BLaER1 treated with 17β-estradiol and CSF1 and Interleukin-3, amounts not matched to agents 10 nM and 100 nM (cell line): ENCODE data around the gene UTF1.
A peak's percentile ranks its signal among the peaks of the same experiment; 100 is the strongest.

ENCODE experiments used
- H3K27ac ChIP-seq, 11 experiments: shearing (Covaris generic); formaldehyde crosslinking; 2 replicates each; pipeline ENCODE4 v1.8.1; 2022
- H3K27me3 ChIP-seq, 11 experiments: shearing (Covaris generic); formaldehyde crosslinking; 2 replicates each; pipeline ENCODE4 v1.8.1; 2022
- H3K36me3 ChIP-seq, 11 experiments: shearing (Covaris generic); formaldehyde crosslinking; 2 replicates each; pipeline ENCODE4 v1.8.1; 2022
- H3K4me1 ChIP-seq, 10 experiments: shearing (Covaris generic); formaldehyde crosslinking; 2 replicates each; pipeline ENCODE4 v1.8.1; 2022
- H3K4me2 ChIP-seq, 11 experiments: shearing (Covaris generic); formaldehyde crosslinking; 2 replicates each; pipeline ENCODE4 v1.8.1; 2022
- H3K4me3 ChIP-seq, 10 experiments: shearing (Covaris generic); formaldehyde crosslinking; 2 replicates each; pipeline ENCODE4 v1.8.1; 2022
- H3K9ac ChIP-seq, 11 experiments: shearing (Covaris generic); formaldehyde crosslinking; 2 replicates each; pipeline ENCODE4 v1.8.1; 2022
- H3K9me3 ChIP-seq, 11 experiments: shearing (Covaris generic); formaldehyde crosslinking; replicated peaks in 1 of 11; 2 replicates each; pipeline ENCODE4 v1.8.1; 2022
- H4K20me1 ChIP-seq, 11 experiments: shearing (Covaris generic); formaldehyde crosslinking; 2 replicates each; pipeline ENCODE4 v1.8.1; 2022
- Cebpa-rat ChIP-seq, 11 experiments: shearing (Covaris generic); IDR thresholded peaks; 2 replicates each; pipeline ENCODE4 v1.8.1; 2022

Gene UTF1

DNA sequence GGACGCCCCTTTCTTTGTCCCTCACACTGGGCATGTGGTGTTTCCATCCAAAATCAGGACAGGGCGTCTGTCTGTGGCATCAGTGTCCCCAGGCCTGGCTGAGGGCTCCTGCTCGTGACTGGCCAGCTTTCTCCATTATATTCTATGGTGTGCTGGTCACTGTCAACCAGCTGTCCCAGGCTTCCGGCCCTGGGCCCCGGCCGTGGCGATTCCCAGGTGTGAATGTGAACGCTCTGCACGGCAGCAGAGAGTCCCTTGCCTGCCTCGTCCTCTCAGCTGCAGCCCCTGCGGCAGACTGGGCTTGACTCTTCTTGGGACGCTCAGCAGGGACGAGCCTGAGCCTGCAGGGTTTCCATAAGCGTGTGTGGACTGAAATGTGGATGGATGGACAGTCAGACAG, 5.9 kb upstream of the UTF1 start:
- TF ChIP-seq Cebpa-rat (IDR thresholded peaks at IDR 0.05): no peak
- Histone ChIP-seq H3K27me3 (peaks cover 47 to 63% (median 62%) of the 10 kb centered on the region in 11 experiments), H3K4me2 (peak overlapping the region in 1 of 11 experiments; percentile 92; a peak in 1 of 22 replicates), H3K4me1 (peaks cover 25 to 40% (median 36%) of the 10 kb centered on the region in 10 experiments), H3K4me3 (no peak overlapping the region), H3K9me3 (no peaks in the 10 kb centered on the region), H4K20me1 (peaks cover 0 to 24% (median 2%) of the 10 kb centered on the region in 11 experiments; a peak in 6 of 22 replicates), H3K9ac (no peak overlapping the region), H3K36me3 (no peaks in the 10 kb centered on the region), H3K27ac (no peak overlapping the region)

GRCh38 chr10:133224756-133225372, 5.2 kb upstream of the UTF1 start:
- peaks cover 0 to 27% (median 5%) of the 10 kb centered on the region in 11 experiments; a peak in 6 of 22 replicates for H4K20me1 ChIP-seq
- peaks cover 22 to 38% (median 32%) of the 10 kb centered on the region in 10 experiments for H3K4me1 ChIP-seq
- H3K36me3 ChIP-seq: no peaks in the 10 kb centered on the region
- H3K27me3 ChIP-seq: peaks cover 55 to 63% (median 62%) of the 10 kb centered on the region in 11 experiments
- peak overlapping the region in 4 of 10 experiments; percentile 11 to 40 (median 20); a peak in 6 of 20 replicates for H3K4me3 ChIP-seq
- no peak for TF ChIP-seq Cebpa-rat (IDR thresholded peaks at IDR 0.05)
- H3K9ac ChIP-seq: peak overlapping the region in 9 of 11 experiments; percentile 13 to 55 (median 32); a peak in 10 of 22 replicates
- H3K9me3 ChIP-seq: no peaks in the 10 kb centered on the region
- peak overlapping the region; percentile 80 to 95 (median 91) for H3K4me2 ChIP-seq
- H3K27ac ChIP-seq: peak overlapping the region in 10 of 11 experiments; percentile 28 to 60 (median 46); a peak in 15 of 22 replicates

DNA sequence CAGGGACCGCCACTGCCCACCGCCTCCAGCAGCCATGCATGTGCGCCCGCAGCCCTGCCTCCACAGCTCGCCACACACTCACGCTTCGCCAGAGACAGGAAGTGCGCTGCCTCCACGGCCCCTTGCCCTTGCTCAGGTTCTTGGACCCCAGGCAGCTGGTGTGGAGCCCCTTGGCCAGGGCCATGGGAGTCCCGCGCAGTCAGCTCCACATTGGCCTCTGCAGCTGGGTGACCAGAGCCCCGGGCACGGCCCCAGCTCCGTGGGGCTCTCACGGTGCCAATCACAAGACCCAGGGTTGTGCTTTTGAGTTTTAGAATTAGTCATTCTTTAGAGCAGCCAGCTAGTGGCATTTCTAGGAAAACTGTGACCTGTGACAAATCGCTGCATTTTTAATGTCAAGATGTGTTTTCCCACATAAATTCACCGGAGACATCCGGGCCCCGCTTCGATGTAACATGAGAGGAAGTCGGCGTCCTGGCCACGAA, 4.3 kb upstream of the UTF1 start:
- 0 out of 22 replicates have a peak, but pooled peaks cover 0 to 4% (median 0%) of the 10 kb centered on the region in 11 experiments for H3K9me3 ChIP-seq
- H3K27me3 ChIP-seq: peaks cover 64 to 71% (median 70%) of the 10 kb centered on the region in 11 experiments
- H4K20me1 ChIP-seq: peaks cover 0 to 32% (median 6%) of the 10 kb centered on the region in 11 experiments; a peak in 7 of 22 replicates
- H3K4me1 ChIP-seq: peaks cover 20 to 41% (median 32%) of the 10 kb centered on the region in 10 experiments
- H3K4me2 ChIP-seq: peak overlapping the region; percentile 80 to 95 (median 91)
- TF ChIP-seq Cebpa-rat (IDR thresholded peaks at IDR 0.05): no peak
- peak overlapping the region in 10 of 11 experiments; percentile 28 to 60 (median 46); a peak in 14 of 22 replicates for H3K27ac ChIP-seq
- H3K9ac ChIP-seq: peak overlapping the region in 9 of 11 experiments; percentile 2 to 55 (median 32); a peak in 9 of 22 replicates
- no peaks in the 10 kb centered on the region for H3K36me3 ChIP-seq
- H3K4me3 ChIP-seq: peak overlapping the region in 7 of 10 experiments; percentile 11 to 40 (median 14); a peak in 8 of 20 replicates

DNA sequence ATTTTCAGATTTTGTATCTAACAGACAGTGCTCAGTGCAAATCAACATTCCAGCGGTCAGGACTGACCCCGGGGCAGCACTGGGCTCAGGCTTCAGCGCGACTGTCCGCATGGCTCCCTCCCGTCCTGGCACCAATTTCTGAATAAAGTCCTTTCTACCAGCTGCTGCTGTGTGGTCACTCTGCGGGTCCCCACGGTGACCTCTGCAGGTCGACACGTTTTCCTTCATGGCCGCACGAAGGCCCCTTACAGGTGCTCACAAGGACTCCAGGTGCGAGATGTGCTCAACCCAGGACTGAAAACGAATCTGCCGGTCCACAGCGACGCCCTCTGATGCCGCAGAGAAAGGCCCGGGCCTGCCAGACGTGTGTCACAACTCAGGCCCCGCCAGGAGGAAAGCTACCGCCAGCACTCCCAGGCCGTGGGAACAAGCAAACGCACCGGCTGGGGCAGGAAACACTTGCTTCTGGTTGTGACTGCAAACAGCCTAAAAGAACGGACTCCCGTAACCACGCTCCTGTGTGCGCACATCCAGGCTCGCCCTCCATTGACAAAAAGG, 3.7 kb upstream of the UTF1 start:
- H3K36me3 ChIP-seq: no peaks in the 10 kb centered on the region
- H3K4me1 ChIP-seq: peaks cover 20 to 42% (median 34%) of the 10 kb centered on the region in 10 experiments
- TF ChIP-seq Cebpa-rat (IDR thresholded peaks at IDR 0.05): no peak
- H3K4me3 ChIP-seq: peak overlapping the region in 2 of 10 experiments; percentile 34 to 40; a peak in 1 of 20 replicates
- no peak overlapping the region for H3K27ac ChIP-seq
- peaks cover 0 to 36% (median 6%) of the 10 kb centered on the region in 11 experiments; a peak in 7 of 22 replicates for H4K20me1 ChIP-seq
- peak overlapping the region; percentile 80 to 95 (median 91) for H3K4me2 ChIP-seq
- H3K9me3 ChIP-seq: 0 out of 22 replicates have a peak, but pooled peaks cover 0 to 4% (median 0%) of the 10 kb centered on the region in 11 experiments
- no peak overlapping the region for H3K9ac ChIP-seq
- peaks cover 70 to 76% (median 75%) of the 10 kb centered on the region in 11 experiments for H3K27me3 ChIP-seq

DNA sequence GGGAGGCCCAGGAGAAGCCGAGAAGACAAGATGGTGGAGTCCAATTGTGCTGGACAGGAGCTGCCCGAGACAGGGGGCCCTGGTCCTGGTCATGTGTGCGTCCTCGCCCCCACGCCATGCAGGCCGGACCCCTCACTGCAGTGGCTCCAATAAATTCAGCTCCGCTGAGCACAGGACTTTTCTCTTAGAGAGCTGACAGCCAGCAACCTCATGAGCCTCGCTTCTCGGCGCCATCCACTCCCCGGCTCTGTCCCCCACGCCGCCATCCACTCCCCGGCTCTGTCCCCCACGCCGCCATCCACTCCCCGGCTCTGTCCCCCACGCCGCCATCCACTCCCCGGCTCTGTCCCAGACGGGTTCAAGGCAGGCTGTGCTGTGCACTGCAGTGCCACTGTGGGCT, 2.8 kb upstream of the UTF1 start:
- Histone ChIP-seq H3K9ac (no peak overlapping the region), H3K9me3 (0 out of 22 replicates have a peak, but pooled peaks cover 0 to 4% (median 0%) of the 10 kb centered on the region in 11 experiments), H3K36me3 (no peaks in the 10 kb centered on the region), H3K4me3 (no peak overlapping the region), H3K4me2 (peak overlapping the region in 1 of 11 experiments; percentile 88; a peak in 1 of 22 replicates), H3K27me3 (peaks cover 79 to 86% (median 85%) of the 10 kb centered on the region in 11 experiments), H3K27ac (no peak overlapping the region), H3K4me1 (peaks cover 20 to 51% (median 44%) of the 10 kb centered on the region in 10 experiments), H4K20me1 (peaks cover 0 to 40% (median 6%) of the 10 kb centered on the region in 11 experiments; a peak in 8 of 22 replicates)
- TF ChIP-seq Cebpa-rat (IDR thresholded peaks at IDR 0.05): no peak

- Histone ChIP-seq H3K4me1 (peaks cover 20 to 52% (median 42%) of the 10 kb centered on the region in 10 experiments), H3K4me3 (no peak overlapping the region; a peak in 1 of 20 replicates), H3K9ac (no peak overlapping the region), H3K27me3 (peaks cover 95 to 100% (median 100%) of the 10 kb centered on the region in 11 experiments), H3K36me3 (no peaks in the 10 kb centered on the region), H3K9me3 (0 out of 22 replicates have a peak, but pooled peaks cover 0 to 4% (median 0%) of the 10 kb centered on the region in 11 experiments), H3K4me2 (peak overlapping the region in 1 of 11 experiments; percentile 12; a peak in 1 of 22 replicates), H4K20me1 (peaks cover 0 to 40% (median 6%) of the 10 kb centered on the region in 11 experiments; a peak in 8 of 22 replicates), H3K27ac (no peak overlapping the region)
- TF ChIP-seq Cebpa-rat (IDR thresholded peaks at IDR 0.05): no peak
Measured at GRCh38 chr10:133229265-133230043, 563 bp upstream of the UTF1 start.

DNA sequence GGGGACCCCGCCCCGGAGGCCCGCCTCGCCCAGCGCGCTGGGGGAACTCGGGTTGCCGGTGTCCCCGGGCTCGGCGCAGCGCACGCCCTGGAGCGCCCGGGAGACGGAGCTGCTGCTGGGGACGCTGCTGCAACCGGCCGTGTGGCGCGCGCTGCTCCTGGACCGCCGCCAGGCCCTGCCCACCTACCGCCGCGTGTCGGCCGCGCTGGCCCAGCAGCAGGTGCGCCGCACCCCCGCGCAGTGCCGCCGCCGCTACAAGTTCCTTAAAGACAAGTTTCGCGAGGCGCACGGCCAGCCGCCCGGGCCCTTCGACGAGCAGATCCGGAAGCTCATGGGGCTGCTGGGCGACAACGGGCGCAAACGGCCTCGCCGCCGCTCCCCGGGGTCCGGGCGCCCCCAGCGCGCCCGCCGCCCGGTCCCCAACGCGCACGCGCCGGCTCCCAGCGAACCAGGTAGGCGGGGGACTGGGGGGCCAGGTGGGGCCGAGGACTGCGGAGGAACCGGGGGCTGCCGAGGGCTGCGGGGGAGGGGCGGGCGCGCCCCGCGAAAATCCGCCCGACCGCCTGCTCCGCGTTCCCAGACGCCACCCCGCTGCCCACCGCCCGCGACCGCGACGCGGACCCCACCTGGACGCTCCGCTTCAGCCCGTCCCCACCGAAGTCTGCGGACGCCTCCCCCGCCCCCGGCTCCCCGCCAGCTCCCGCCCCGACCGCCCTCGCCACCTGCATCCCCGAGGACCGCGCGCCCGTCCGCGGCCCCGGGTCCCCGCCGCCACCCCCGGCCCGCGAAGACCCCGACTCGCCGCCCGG, 574 bp downstream of the UTF1 start:
- TF ChIP-seq Cebpa-rat (IDR thresholded peaks at IDR 0.05): no peak
- Histone ChIP-seq H3K9me3 (0 out of 22 replicates have a peak, but pooled peaks cover 0 to 4% (median 0%) of the 10 kb centered on the region in 11 experiments), H3K36me3 (no peaks in the 10 kb centered on the region), H3K9ac (no peak overlapping the region; a peak in 1 of 22 replicates), H3K27me3 (peaks cover 94 to 98% (median 98%) of the 10 kb centered on the region in 11 experiments), H4K20me1 (peaks cover 0 to 38% (median 6%) of the 10 kb centered on the region in 11 experiments; a peak in 8 of 22 replicates), H3K4me2 (peak overlapping the region; percentile 56 to 73 (median 66)), H3K27ac (no peak overlapping the region), H3K4me1 (peaks cover 17 to 49% (median 39%) of the 10 kb centered on the region in 10 experiments), H3K4me3 (peak overlapping the region in 8 of 10 experiments; percentile 25 to 51 (median 40); a peak in 13 of 20 replicates)
